ENCODE measurements around the gene ALOX15B. TPM values are rescaled to one million over a fixed set of nuclear protein-coding genes. Genes with fewer than 3 reads are reported as not detected.
A peak's percentile ranks its signal among the peaks of the same experiment; 100 is the strongest.

The ALOX15B gene
- total RNA-seq, 6 experiments from 2014 or later = 0.22 to 2.2 (median 0.72) TPM

DNA sequence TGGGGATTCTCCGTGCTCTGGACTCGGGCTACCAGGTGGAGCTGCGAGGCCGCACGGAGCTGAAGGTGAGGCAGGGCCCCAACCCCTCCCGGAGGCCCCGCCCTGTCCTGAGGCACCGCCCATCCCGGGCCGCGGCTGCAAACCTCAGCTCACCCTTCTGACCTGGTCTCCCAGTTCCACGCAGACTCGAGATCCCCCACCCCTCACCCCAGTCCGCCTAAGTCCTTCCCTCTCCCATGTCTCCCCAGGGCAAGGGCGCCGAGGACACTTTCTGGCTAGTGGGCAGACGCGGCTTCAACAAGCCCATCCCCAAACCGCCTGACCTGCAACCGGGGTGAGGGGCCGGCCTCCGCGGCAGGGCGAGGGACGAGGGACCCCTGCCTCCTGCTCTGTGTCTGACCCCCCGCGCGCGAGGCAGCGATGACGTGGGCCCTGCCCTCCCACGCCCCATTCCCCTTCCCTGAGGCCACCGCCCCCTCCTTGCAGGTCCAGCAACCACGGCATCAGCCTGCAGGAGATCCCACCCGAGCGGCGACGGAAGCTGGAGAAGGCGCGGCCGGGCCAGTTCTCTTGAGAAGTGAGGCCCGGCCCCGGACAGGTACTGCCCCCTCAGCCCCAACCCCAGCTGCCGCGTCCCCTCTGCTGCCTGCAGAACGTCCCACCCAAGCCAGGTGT is 22.8 kb upstream of the ALOX15B start:
- Histone ChIP-seq H3K9me3 (no peaks in the 10 kb centered on the region), H3K27ac (peak overlapping the region in 1 of 3 donors; percentile 79), H3K27me3 (no peaks in the 10 kb centered on the region), H3K36me3 (no peaks in the 10 kb centered on the region), H3K4me1 (peaks cover 0 to 32% (median 5%) of the 10 kb centered on the region in 4 donors), H3K4me3 (peak overlapping the region; percentile 31 to 52 (median 43))
- TF ChIP-seq, protein P1, sequence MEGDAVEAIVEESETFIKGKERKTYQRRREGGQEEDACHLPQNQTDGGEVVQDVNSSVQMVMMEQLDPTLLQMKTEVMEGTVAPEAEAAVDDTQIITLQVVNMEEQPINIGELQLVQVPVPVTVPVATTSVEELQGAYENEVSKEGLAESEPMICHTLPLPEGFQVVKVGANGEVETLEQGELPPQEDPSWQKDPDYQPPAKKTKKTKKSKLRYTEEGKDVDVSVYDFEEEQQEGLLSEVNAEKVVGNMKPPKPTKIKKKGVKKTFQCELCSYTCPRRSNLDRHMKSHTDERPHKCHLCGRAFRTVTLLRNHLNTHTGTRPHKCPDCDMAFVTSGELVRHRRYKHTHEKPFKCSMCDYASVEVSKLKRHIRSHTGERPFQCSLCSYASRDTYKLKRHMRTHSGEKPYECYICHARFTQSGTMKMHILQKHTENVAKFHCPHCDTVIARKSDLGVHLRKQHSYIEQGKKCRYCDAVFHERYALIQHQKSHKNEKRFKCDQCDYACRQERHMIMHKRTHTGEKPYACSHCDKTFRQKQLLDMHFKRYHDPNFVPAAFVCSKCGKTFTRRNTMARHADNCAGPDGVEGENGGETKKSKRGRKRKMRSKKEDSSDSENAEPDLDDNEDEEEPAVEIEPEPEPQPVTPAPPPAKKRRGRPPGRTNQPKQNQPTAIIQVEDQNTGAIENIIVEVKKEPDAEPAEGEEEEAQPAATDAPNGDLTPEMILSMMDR (IDR thresholded peaks at IDR 0.05) = no peak
- no peak for TF ChIP-seq POLR2A (IDR thresholded peaks at IDR 0.05)
- peak in 2 of 3 donors; percentile 44 to 54 for DNase-seq
- peak in 3 of 4 donors; percentile 9 to 39 (median 11) for ATAC-seq
- intact Hi-C loops (cut with DNase I) = no loop called here
- WGBS (ENCODE audit: insufficient coverage, low coverage, low lambda C conversion rate, missing lambda C conversion rate) = 2% methylated on average over 13 of the region's 46 CpGs

GRCh38 chr17:8016632-8017424 is 22.0 kb upstream of the ALOX15B start:
- peak; percentile 50 to 80 (median 73) for DNase-seq
- intact Hi-C loops (cut with DNase I) = no loop called here
- ATAC-seq = peak; percentile 79 to 89 (median 84)
- Histone ChIP-seq H3K4me1 (peaks cover 0 to 39% (median 5%) of the 10 kb centered on the region in 4 donors), H3K9me3 (no peaks in the 10 kb centered on the region), H3K36me3 (no peaks in the 10 kb centered on the region), H3K4me3 (peak overlapping the region; percentile 31 to 52 (median 43)), H3K27ac (peak overlapping the region in 2 of 3 donors; percentile 32 to 79), H3K27me3 (no peaks in the 10 kb centered on the region)
- peak; percentile 18 for TF ChIP-seq POLR2A (IDR thresholded peaks at IDR 0.05)
- TF ChIP-seq, protein P1 (IDR thresholded peaks at IDR 0.05) = peak; percentile 74 to 88 (median 80)
- WGBS (ENCODE audit: insufficient coverage, low coverage, low lambda C conversion rate, missing lambda C conversion rate) = 19% methylated on average over 4 of the region's 12 CpGs

- no peak for ATAC-seq
- H3K4me3 ChIP-seq = no peak overlapping the region
- intact Hi-C loops (cut with DNase I) = no loop called here
- WGBS (ENCODE audit: insufficient coverage, low coverage, low lambda C conversion rate, missing lambda C conversion rate) = 59% methylated on average over 3 of the region's 3 CpGs
- no peaks in the 10 kb centered on the region for H3K9me3 ChIP-seq
- H3K27ac ChIP-seq = no peak overlapping the region
- DNase-seq = peak in 1 of 3 donors; percentile 12
- H3K27me3 ChIP-seq = no peaks in the 10 kb centered on the region
- TF ChIP-seq, protein P1 (IDR thresholded peaks at IDR 0.05) = no peak
- no peak for TF ChIP-seq POLR2A (IDR thresholded peaks at IDR 0.05)
- H3K36me3 ChIP-seq = no peaks in the 10 kb centered on the region
- peaks cover 0 to 39% (median 5%) of the 10 kb centered on the region in 4 donors for H3K4me1 ChIP-seq
Measured at GRCh38 chr17:8018436-8018835, 20.4 kb upstream of the ALOX15B start.

DNA sequence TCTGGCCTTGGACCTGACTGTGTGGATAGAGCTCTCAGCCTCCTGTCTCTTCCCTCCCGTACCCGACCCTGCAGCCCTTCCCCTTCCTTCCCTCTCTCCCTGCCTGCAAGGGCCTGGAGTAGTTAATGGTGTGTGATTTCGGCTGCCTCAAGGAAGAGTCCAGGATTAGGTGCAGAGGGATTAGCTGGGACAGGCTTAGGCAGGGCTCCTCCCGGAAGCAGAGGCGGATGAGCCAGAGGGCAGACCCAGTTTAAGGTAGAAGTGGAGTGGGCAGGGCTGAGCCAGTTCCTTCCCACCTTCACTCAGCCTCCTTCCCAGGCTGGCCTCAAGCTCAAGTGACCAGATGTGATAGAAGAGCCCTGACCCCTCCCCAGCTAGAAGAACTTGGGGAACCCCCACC is 19.7 kb upstream of the ALOX15B start:
- ATAC-seq (no peak), DNase-seq (peak in 1 of 3 donors; percentile 45)
- Histone ChIP-seq H3K4me3 (no peak overlapping the region), H3K36me3 (no peaks in the 10 kb centered on the region), H3K4me1 (peaks cover 0 to 39% (median 5%) of the 10 kb centered on the region in 4 donors), H3K9me3 (no peaks in the 10 kb centered on the region), H3K27ac (no peak overlapping the region), H3K27me3 (no peaks in the 10 kb centered on the region)
- 58% methylated on average over 5 of the region's 5 CpGs for WGBS (ENCODE audit: insufficient coverage, low coverage, low lambda C conversion rate, missing lambda C conversion rate)
- TF ChIP-seq, protein P1 (IDR thresholded peaks at IDR 0.05) = no peak
- no peak for TF ChIP-seq POLR2A (IDR thresholded peaks at IDR 0.05)
- intact Hi-C loops (cut with DNase I) = no loop called here
